ENCODE measurements around the gene TRAF4.

TRAF4 gene, protein sequence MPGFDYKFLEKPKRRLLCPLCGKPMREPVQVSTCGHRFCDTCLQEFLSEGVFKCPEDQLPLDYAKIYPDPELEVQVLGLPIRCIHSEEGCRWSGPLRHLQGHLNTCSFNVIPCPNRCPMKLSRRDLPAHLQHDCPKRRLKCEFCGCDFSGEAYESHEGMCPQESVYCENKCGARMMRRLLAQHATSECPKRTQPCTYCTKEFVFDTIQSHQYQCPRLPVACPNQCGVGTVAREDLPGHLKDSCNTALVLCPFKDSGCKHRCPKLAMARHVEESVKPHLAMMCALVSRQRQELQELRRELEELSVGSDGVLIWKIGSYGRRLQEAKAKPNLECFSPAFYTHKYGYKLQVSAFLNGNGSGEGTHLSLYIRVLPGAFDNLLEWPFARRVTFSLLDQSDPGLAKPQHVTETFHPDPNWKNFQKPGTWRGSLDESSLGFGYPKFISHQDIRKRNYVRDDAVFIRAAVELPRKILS

DNA sequence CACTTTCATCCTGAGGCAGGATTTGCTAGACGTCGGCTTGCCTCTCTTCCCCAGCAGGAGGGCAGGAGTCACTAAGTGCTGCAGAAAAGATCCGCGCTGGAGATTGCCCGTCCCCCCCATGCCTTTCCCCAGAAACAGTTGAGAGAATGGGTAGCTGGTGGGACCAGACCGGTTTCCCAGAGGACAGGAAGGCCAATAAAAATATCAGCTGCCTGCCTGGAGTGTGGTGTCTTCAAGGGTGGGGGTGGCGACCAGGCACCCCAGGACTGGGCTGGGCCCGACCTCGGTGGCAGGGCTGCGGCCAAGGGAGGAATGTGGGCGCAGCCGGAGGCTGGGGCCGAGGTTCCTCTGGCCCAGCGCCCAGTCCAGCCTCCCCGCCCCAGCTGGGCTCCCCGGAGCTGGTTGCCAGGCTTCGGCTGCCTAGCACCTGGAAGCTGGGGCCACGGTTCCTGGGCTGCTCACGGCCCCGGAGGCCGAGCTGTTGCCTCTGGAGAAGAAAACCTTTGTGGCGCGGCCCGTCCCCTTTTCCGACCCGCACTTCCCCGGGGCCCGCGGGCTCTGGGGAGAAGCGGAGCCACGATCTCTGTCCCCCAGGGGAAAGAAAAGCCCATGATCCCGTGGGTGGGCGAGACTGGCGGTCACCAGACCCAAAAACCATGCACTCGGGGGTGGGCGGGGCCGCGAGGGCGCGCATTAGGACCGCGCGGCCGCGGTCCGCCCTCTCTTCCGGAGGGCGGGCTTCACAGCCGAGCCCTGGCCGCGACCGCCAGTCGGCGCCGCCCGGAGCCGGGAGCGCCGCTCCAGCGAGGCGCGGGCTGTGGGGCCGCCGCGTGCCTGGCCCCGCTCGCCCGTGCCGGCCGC, at the start of gene TRAF4:
Gene TRAF4 (plus strand): TSS at position 769 of the 861 bp plus-strand sequence. CDS start 102 bp downstream, outside the sequence.
- TF ChIP-seq, protein P1, sequence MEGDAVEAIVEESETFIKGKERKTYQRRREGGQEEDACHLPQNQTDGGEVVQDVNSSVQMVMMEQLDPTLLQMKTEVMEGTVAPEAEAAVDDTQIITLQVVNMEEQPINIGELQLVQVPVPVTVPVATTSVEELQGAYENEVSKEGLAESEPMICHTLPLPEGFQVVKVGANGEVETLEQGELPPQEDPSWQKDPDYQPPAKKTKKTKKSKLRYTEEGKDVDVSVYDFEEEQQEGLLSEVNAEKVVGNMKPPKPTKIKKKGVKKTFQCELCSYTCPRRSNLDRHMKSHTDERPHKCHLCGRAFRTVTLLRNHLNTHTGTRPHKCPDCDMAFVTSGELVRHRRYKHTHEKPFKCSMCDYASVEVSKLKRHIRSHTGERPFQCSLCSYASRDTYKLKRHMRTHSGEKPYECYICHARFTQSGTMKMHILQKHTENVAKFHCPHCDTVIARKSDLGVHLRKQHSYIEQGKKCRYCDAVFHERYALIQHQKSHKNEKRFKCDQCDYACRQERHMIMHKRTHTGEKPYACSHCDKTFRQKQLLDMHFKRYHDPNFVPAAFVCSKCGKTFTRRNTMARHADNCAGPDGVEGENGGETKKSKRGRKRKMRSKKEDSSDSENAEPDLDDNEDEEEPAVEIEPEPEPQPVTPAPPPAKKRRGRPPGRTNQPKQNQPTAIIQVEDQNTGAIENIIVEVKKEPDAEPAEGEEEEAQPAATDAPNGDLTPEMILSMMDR (IDR thresholded peaks at IDR 0.05; ENCODE audit: insufficient read depth, low read length, missing control alignments) = peak; percentile 6
- no peak for DNase-seq (ENCODE audit: low read depth, low spot score)
- H3K4me3 ChIP-seq (ENCODE audit: low read depth, low read length) = peak within 1 kb of the TSS; percentile 93
- ChIA-PET POLR2A (interaction anchor here (0.8 to 13.2 kb wide), 5 partner anchors 9 to 67 kb away, joined by 3 to 174 read pairs (median 3); partner anchors contain the start of genes NEK8 and TLCD1), CTCF (interaction anchor here (1.2 to 17.9 kb wide), 5 partner anchors 9 to 172 kb away, joined by 3 to 603 read pairs (median 16); partner anchors contain the start of genes NEK8, RPL23A and TLCD1)

DNA sequence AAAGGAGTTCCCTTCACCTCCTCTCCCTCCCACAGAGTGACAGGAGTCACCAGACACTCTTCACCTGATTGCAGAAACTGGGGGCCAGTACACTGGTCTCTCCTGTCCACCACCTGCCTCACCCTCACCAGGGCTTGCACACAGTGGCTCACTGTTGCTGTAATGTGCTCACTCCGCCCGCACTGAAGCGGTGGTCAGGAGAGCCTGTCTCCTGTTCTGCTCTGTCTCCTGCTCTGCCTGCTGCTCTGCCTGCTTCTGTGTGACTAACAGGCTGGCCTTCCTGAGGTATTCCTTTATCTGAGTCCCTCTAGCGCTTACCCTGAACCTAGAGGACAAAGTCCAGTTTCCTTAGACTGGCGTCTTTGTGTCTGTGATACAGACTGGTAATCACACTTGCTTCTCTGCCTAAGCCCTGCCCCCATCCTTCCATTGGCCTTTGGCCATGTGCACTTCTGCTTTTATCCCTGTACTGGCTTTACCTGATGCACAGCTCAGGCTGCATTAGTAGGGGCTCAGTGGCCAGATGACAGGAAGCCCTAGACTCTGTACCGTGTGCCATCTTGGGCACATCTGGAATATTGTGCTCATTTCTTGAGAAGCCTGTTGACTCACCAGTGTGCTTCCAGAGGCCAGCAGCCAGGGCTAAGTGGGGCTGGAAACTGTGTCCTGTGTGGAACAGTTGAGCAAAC, 45.4 kb upstream of the TRAF4 start:
- TF ChIP-seq, protein P1 (IDR thresholded peaks at IDR 0.05; ENCODE audit: insufficient read depth, low read length, missing control alignments) = no peak
- H3K4me3 ChIP-seq (ENCODE audit: low read depth, low read length) = no peak overlapping the region
- no peak for DNase-seq (ENCODE audit: low read depth, low spot score)
- POLR2A ChIA-PET = no interaction called here
- CTCF ChIA-PET = interaction anchor here (0.6 kb wide), 1 partner anchor 22 kb away, joined by 3 read pairs; no protein-coding TSS in a partner anchor

DNA sequence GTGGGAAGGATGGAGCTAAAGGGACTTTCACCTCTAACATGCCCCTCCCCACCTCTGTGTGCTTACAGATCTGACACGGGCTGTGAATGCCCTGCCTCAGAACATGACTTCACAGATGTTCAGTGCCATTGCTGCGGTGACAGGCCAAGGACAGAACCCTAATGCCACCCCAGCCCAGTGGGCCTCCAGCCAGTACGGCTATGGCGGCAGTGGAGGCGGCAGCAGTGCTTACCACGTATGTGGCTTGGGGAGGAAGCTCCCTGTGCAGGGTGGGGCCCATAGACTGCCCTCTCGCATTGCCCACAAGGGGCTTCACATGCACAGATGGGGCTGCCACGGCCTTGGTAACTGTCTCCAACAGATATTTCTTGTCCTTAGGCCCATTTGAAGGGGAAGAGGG, 43.5 kb upstream of the TRAF4 start:
- POLR2A ChIA-PET = no interaction called here
- TF ChIP-seq, protein P1 (IDR thresholded peaks at IDR 0.05; ENCODE audit: insufficient read depth, low read length, missing control alignments) = no peak
- no peak for DNase-seq (ENCODE audit: low read depth, low spot score)
- CTCF ChIA-PET = no interaction called here
- no peak overlapping the region for H3K4me3 ChIP-seq (ENCODE audit: low read depth, low read length)

DNA sequence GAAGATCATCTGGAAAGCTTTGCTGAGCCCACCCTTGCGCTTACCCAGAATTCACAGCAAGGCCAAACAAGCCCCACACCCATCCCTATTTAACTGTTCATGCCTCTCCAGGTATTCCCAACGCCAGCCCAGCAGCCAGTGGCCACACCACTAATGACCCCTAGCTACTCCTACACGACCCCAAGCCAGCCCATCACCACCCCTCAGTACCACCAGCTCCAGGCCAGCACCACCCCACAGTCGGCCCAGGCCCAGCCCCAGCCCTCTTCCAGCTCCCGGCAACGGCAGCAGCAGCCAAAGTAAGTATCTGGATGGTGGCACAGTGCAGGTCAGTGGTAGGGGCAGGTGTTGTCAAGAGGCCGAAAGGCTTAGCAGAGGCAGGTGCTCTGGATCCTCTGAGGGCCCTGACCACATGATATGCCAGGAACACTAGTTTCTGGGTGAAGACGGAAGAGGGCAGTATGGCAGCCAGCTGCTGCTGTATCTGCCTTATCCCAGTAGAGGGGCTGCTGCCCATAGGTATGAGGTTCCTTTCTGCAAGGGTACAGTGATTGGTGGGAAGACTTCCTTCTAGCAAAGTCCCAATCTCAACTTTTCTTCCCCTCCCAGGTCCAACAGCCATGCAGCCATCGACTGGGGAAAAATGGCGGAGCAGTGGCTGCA, 42.9 kb upstream of the TRAF4 start:
- CTCF ChIA-PET = no interaction called here
- TF ChIP-seq, protein P1 (IDR thresholded peaks at IDR 0.05; ENCODE audit: insufficient read depth, low read length, missing control alignments) = no peak
- POLR2A ChIA-PET = interaction anchor here (0.9 kb wide), 1 partner anchor 10 kb away, joined by 3 read pairs; the partner anchor contains the start of gene PROCA1
- H3K4me3 ChIP-seq (ENCODE audit: low read depth, low read length) = no peak overlapping the region
- no peak for DNase-seq (ENCODE audit: low read depth, low spot score)

DNA sequence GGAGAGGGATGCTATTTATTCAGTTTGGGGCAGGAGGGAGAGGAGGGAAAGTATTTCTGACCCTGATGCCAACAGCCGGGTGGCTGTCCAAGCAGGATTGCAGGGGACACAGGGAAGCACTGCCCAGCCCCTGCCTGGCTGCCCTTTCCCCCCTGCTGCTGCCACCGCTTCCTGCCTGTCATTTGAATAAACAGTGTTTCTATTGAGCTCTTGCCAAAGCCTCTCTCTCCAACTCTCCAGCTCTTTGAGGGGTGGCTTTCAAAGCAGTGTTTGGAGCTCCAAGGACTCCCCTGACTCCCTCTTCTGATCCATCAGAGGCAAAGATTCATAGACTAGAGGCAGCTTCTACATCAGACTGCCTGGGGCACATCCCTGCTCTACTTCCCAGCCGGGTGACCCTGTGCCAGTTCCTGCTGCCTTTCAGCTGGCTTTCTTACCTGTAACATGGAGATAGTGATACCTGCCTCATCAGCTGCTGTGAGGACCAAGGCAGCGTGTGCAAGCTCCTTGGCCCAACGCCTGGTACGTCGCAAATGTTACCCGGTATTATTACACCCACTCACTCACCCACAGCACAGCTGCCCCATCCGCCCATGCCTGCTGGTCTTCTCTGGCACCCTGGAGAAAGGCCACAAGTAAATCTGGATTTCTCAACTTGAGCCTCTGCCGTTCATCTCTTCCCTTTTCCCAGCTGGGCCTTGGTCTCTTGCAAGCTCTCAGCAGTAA, 41.6 kb upstream of the TRAF4 start:
- TF ChIP-seq, protein P1 (IDR thresholded peaks at IDR 0.05; ENCODE audit: insufficient read depth, low read length, missing control alignments) = no peak
- ChIA-PET CTCF (no interaction called here), POLR2A (interaction anchor here (0.7 to 1.6 kb wide), 2 partner anchors 9 to 23 kb away, joined by 3 to 7 read pairs; partner anchors contain the start of gene PROCA1)
- no peak overlapping the region for H3K4me3 ChIP-seq (ENCODE audit: low read depth, low read length)
- DNase-seq (ENCODE audit: low read depth, low spot score) = no peak

All from AG04449 (cell line).